Heart left ventricle (tissue), 13 donors: ENCODE measurements around the gene SLC9A7.

Experiments used
- CTCF ChIP-seq, 12 donors: fragments of 200-600 bp; sonication (generic) in 4 of 12; IDR thresholded peaks; one replicate each; pipeline versions ENCODE4 v1.5.0 to v1.8.0; 2018 to 2022; ENCODE audit warnings: antibody characterized with exemption in 12 of 12, mild to moderate bottlenecking in 5 of 12
- POLR2A ChIP-seq, 2 donors: fragments of 450-650 bp; IDR thresholded peaks; one replicate each; pipeline ENCODE4 v1.6.1; 2017; ENCODE audit warnings: antibody characterized with exemption in 2 of 2, mild to moderate bottlenecking in 2 of 2, moderate library complexity in 2 of 2
- donor health status: ischemic (EF 13 %, LVEDD 7.1; RV severe dilation, severe dysfunction).
- donor health status: DM: no; HTN: yes; CAD: no.
- donor health status: DM: no; HTN: no; CAD: no.
- donor health status: ischemic (EF 25% LVEDD 6.9; RV normal size, moderate dysfunction).
- donor health status: ischemic (EF 25% LVEDD 5.7; RV mildly dilated, moderate dysfunction).
- donor health status: ischemic (EF 35%, LVEDD 5.7; RV mildly dilated, moderate dysfunction).
- donor health status: nonischemic (EF 11% LVEDD 7.7; RV severe dilation, severe dysfunction).
- donor health status: DM: yes; HTN: yes; CAD: no.
- donor health status: PGD.
- donor health status: ischemic (EF 29% LVEDD 5.4; RV normal size, mild dysfunction).
- donor health status: nonischemic (EF 23%, LVEDD 6.1; RV moderate dilation, normal function).

- TF ChIP-seq CTCF (IDR thresholded peaks at IDR 0.05) = no peak
- no peak for TF ChIP-seq POLR2A (IDR thresholded peaks at IDR 0.05)
These were observed 187.2 kb downstream of the SLC9A7 start for GRCh38 chrX:46571423-46572339.
